Stimulated activated naive CD8-positive, alpha-beta T cell treated with anti-CD3 and anti-CD28 coated beads, Interleukin-15, amount 100 ng/mL, for 72 hours (primary cell): Measurements from ENCODE around the gene NDC80.

Source experiments
- ATAC-seq: fragments of 150-1000 bp; cut with Tn5 transposase; 2 replicates; pipeline ENCODE4 v1.10.0; 2021; ENCODE audit warnings: mild to moderate bottlenecking, moderate library complexity
- DNase-seq, 2 donors: peaks; one replicate each; pipeline ENCODE4 v3.0.0; 2021 to 2022
- H3K27ac Mint-ChIP-seq, 2 donors: one replicate each; pipeline ENCODE4 v1.8.0; 2022; ENCODE audit warnings: mild to moderate bottlenecking in 2 of 2, mixed read lengths in 2 of 2, moderate library complexity in 2 of 2
- H3K27me3 Mint-ChIP-seq: one replicate; pipeline ENCODE4 v1.8.0; 2022; ENCODE audit warnings: mixed read lengths
- H3K4me1 Mint-ChIP-seq: one replicate; pipeline ENCODE4 v1.8.0; 2022; ENCODE audit warnings: mild to moderate bottlenecking, mixed read lengths
- H3K4me3 Mint-ChIP-seq, 2 donors: one replicate each; pipeline ENCODE4 v1.8.0; 2022; ENCODE audit warnings: mild to moderate bottlenecking in 2 of 2, mixed read lengths in 2 of 2, moderate library complexity in 1 of 2
- H3K9me3 Mint-ChIP-seq, 2 donors: one replicate each; pipeline ENCODE4 v1.8.0; 2022; ENCODE audit warnings: mixed read lengths in 2 of 2

The NDC80 gene

DNA sequence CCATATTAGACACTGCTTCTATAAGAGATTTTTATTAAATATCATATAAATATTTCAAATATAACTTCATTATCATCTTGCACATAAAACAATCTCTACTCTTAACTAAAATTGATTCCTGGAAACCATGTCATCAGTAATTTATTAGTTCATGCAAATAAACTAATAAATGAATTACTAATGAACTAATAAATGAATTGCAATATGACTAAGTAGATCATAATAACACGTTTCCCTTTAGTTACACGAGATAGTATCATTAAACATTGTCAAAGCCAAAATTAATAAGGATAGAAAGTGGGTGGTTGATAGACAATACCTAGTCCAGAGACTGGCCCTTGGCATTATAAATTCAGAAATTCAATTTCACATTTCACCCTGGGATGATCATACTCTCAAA is 26.2 kb upstream of the NDC80 start:
- DNase-seq (no peak), ATAC-seq (no peak)
- H3K4me1 Mint-ChIP-seq: peaks cover 5% of the 10 kb centered on the region
- H3K27ac Mint-ChIP-seq: no peak overlapping the region
- H3K4me3 Mint-ChIP-seq: no peak overlapping the region
- no peaks in the 10 kb centered on the region for H3K27me3 Mint-ChIP-seq
- H3K9me3 Mint-ChIP-seq: no peaks in the 10 kb centered on the region

DNA sequence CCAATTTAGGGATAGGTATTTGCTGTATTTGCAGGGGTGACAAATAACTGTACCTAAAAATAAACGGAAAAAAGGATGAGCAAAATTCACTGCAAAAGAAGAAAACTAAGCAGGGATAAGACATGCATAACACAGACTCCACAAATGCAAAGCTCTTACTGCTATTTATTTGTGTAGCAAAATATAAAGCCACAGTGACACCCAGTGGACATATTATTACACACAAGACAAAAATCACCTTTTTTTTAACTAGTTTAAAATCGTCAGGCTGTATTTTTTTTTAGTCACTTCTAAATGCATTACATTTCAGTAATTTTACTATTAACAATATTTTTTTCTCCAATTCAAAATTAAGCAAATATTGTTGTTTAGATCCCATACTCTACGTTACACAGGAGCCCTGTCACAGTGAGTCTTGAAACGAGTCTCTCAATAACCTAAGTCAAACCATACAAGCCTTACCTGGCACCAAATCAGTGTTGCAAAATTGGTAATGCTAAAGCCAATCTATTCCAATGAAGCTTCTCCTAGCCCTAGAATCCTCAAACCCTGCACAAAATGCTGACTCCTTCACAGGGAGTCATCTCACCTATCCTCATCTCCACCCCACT is 23.8 kb upstream of the NDC80 start:
- Mint-ChIP-seq H3K9me3 (no peaks in the 10 kb centered on the region), H3K4me1 (peaks cover 5% of the 10 kb centered on the region), H3K27ac (no peak overlapping the region), H3K27me3 (no peaks in the 10 kb centered on the region), H3K4me3 (no peak overlapping the region)
- DNase-seq (no peak), ATAC-seq (no peak)

- Mint-ChIP-seq H3K4me1 (peaks cover 5% of the 10 kb centered on the region), H3K27me3 (no peaks in the 10 kb centered on the region), H3K4me3 (no peak overlapping the region), H3K27ac (no peak overlapping the region), H3K9me3 (no peaks in the 10 kb centered on the region)
- ATAC-seq (no peak), DNase-seq (no peak)
Measured at GRCh38 chr18:2549462-2549861, 21.9 kb upstream of the NDC80 start.

DNA sequence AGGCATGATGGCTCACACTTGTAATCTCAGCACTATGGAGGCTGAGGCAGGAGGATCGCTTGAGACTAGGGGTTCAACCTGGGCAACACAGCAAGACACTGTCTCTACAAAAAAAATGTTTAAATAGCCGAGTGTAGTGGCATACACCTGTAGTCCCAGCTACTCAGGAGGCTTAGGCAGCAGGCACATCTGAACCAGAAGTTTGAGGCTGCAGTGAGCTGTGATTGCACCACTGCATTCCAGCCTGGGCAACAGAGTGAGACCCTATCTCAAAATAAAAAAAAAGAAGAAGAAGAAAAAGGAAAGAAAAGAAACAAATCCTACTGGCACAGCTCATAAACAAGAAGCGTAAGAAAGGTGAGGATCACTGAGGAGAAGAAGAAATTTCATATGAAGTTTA is 19.9 kb upstream of the NDC80 start:
- ATAC-seq: no peak

DNA sequence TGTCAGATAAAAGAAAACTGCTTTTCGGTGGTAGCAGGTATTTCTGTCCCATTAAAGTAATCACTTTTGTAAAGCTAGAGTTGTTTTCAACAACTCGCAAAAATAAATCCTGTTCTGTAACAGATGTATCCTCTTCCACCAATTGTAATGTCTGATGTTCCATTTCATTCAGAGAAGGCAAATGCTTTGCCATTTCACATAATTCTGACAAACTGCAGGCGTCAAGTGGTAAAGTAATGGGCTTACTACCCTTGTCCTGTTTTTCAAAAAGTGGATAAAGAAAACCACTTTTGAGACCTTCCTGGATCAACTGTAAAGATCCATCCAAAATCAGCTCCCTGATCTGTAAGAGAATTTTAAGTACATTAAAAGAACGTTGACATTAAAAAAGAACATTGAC is 16.7 kb upstream of the NDC80 start:
- H3K9me3 Mint-ChIP-seq: no peaks in the 10 kb centered on the region
- H3K4me3 Mint-ChIP-seq: no peak overlapping the region
- no peak for ATAC-seq
- H3K27ac Mint-ChIP-seq: no peak overlapping the region
- DNase-seq: no peak
- H3K27me3 Mint-ChIP-seq: no peaks in the 10 kb centered on the region
- peaks cover 9% of the 10 kb centered on the region for H3K4me1 Mint-ChIP-seq

More for the DNA sequence above, 19.9 kb upstream of the NDC80 start:
- no peak overlapping the region for H3K4me3 Mint-ChIP-seq
- peaks cover 5% of the 10 kb centered on the region for H3K4me1 Mint-ChIP-seq
- no peaks in the 10 kb centered on the region for H3K9me3 Mint-ChIP-seq
- H3K27ac Mint-ChIP-seq: peak overlapping the region in 1 of 2 donors; percentile 64
- no peaks in the 10 kb centered on the region for H3K27me3 Mint-ChIP-seq
- DNase-seq: no peak

GRCh38 chr18:2555895-2556294 is 15.5 kb upstream of the NDC80 start:
- peak overlapping the region in 1 of 2 donors; percentile 0 for H3K27ac Mint-ChIP-seq
- H3K9me3 Mint-ChIP-seq: no peaks in the 10 kb centered on the region
- no peaks in the 10 kb centered on the region for H3K27me3 Mint-ChIP-seq
- H3K4me3 Mint-ChIP-seq: no peak overlapping the region
- no peak for DNase-seq
- peaks cover 9% of the 10 kb centered on the region for H3K4me1 Mint-ChIP-seq
- no peak for ATAC-seq

GRCh38 chr18:2557536-2557935 is 13.8 kb upstream of the NDC80 start:
- no peak overlapping the region for H3K4me3 Mint-ChIP-seq
- no peak for DNase-seq

DNA sequence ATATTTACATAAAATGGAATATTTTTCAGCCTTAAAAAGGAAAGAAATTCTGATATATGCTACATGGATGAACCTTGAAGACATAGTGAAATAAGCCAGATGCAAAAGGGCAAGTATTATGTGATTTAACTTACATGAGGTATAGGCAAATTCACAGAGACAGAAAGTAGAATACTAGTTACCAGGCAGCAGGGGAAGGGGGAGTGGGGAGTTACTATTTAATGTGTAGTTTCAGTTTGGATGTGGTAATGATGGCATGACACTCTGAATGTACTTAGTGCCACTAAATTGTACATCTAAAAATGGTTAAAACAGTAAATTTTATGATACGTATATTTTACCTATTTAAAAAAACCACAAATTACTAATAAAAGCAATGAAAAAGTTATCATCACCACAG is 12.1 kb upstream of the NDC80 start:
- Mint-ChIP-seq H3K4me3 (no peak overlapping the region), H3K27me3 (no peaks in the 10 kb centered on the region), H3K9me3 (no peaks in the 10 kb centered on the region), H3K4me1 (peaks cover 9% of the 10 kb centered on the region), H3K27ac (no peak overlapping the region)
- ATAC-seq (no peak), DNase-seq (no peak)

More at GRCh38 chr18:2557536-2557935, 13.8 kb upstream of the NDC80 start:
- H3K9me3 Mint-ChIP-seq: no peaks in the 10 kb centered on the region
- H3K4me1 Mint-ChIP-seq: peaks cover 9% of the 10 kb centered on the region
- no peak for ATAC-seq
- no peaks in the 10 kb centered on the region for H3K27me3 Mint-ChIP-seq
- no peak overlapping the region for H3K27ac Mint-ChIP-seq

GRCh38 chr18:2564373-2564772 is 7.0 kb upstream of the NDC80 start:
- Mint-ChIP-seq H3K4me3 (no peak overlapping the region), H3K4me1 (peaks cover 38% of the 10 kb centered on the region), H3K27ac (no peak overlapping the region), H3K9me3 (no peaks in the 10 kb centered on the region), H3K27me3 (no peaks in the 10 kb centered on the region)
- DNase-seq (no peak), ATAC-seq (peak; percentile 42)

- Mint-ChIP-seq H3K27ac (no peak overlapping the region), H3K4me1 (peaks cover 51% of the 10 kb centered on the region), H3K9me3 (no peaks in the 10 kb centered on the region), H3K27me3 (no peaks in the 10 kb centered on the region), H3K4me3 (peak overlapping the region in 1 of 2 donors; percentile 7)
- DNase-seq (no peak), ATAC-seq (no peak)
Measured at GRCh38 chr18:2568129-2568528, 3.2 kb upstream of the NDC80 start.

DNA sequence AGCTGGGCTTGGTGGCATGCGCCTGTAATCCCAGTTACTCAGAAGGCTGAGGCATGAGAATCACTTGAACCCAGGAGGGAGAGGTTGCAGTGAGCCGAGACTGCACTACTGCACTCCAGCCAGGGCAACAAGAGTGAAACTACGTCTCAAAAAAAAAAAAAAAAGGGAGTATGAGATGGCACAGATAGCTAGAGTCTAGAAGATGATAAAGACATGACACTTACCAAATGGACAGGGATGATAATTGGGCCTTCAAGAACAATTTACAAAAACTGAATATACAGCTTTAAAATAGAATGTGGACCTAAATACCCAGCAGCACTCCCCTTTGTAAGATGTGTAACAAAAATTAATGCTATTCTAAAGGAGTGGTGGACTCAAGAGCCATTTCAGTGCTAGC is 2.8 kb upstream of the NDC80 start:
- Mint-ChIP-seq H3K4me3 (peak overlapping the region in 1 of 2 donors; percentile 97), H3K27me3 (no peaks in the 10 kb centered on the region), H3K27ac (no peak overlapping the region), H3K4me1 (peaks cover 54% of the 10 kb centered on the region), H3K9me3 (no peaks in the 10 kb centered on the region)
- DNase-seq (no peak), ATAC-seq (no peak)

DNA sequence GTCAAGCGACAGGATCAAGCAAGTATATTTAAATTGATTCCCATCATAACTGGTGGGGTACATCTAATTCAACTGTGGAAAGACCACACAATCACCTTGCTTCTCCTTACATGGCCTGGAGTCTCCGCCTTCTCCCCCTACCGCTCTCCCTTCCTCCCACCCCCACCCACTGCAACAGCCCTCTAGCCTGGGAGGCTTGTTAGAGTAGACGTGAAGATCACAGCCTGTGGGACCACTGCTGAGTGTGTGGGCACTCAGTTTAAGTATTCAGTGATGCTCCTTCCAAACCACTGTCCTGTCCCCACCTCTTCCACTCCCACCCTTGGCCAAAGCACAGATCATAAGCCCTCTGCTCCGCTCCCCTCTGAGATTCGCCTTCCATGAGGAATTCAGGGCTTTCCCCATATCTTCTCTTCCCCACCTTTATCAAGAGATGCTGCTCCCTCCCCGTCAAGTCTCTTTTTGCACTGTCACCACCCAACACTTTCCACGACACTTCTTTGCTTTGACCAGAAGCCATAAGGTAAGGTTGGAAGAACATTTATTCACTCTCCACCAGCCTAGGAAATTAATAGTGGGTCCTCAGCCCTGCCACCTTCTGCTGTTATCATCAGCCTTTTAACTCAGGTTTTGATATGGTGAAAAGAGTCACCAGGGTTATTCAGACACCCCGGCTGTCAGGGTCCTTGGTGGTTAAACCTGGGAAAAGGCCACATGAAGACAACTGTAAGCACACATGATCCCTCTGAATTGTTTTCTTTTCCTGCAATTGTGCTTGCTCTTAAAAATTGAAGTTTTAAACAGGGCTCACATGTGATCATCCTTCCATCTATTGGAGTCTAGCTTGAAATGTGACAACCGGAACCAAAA is 1.8 kb upstream of the NDC80 start:
- H3K4me1 Mint-ChIP-seq: peaks cover 58% of the 10 kb centered on the region
- H3K27me3 Mint-ChIP-seq: no peaks in the 10 kb centered on the region

GRCh38 chr18:2570772-2571199 is 571 bp upstream of the NDC80 start:
- H3K9me3 Mint-ChIP-seq: no peaks in the 10 kb centered on the region
- peak; percentile 72 for ATAC-seq
- H3K4me1 Mint-ChIP-seq: peaks cover 48% of the 10 kb centered on the region
- H3K27me3 Mint-ChIP-seq: no peaks in the 10 kb centered on the region
- peak in 1 of 2 donors; percentile 69 for DNase-seq
- peak overlapping the region; percentile 99 for H3K27ac Mint-ChIP-seq
- peak overlapping the region; percentile 94 to 97 for H3K4me3 Mint-ChIP-seq

More for the DNA sequence above, 1.8 kb upstream of the NDC80 start:
- Mint-ChIP-seq H3K27ac (no peak overlapping the region), H3K4me3 (peak overlapping the region; percentile 29 to 97), H3K9me3 (no peaks in the 10 kb centered on the region)
- ATAC-seq: no peak
- DNase-seq: no peak

GRCh38 chr18:2572171-2572569 is 813 bp downstream of the NDC80 start:
- H3K4me1 Mint-ChIP-seq: peaks cover 43% of the 10 kb centered on the region
- no peaks in the 10 kb centered on the region for H3K27me3 Mint-ChIP-seq
- no peaks in the 10 kb centered on the region for H3K9me3 Mint-ChIP-seq
- H3K27ac Mint-ChIP-seq: peak overlapping the region; percentile 99
- H3K4me3 Mint-ChIP-seq: peak overlapping the region; percentile 94 to 97
- ATAC-seq (peak; percentile 43), DNase-seq (no peak)

DNA sequence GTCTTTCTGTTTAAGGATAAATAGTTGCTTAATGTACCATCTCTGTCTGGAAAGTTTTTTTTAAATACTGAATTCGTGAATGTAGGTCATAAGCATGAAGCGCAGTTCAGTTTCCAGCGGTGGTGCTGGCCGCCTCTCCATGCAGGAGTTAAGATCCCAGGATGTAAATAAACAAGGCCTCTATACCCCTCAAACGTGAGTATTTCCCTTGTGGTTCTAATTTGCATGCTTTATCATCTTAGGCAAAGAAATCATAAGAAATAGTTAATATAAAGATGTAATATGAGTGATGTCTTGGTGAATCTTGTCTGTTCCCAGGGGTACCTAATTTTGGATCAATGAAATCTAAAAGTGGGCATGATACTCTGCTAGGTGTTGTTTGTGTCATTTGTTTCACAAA is 1.5 kb downstream of the NDC80 start:
- H3K4me3 Mint-ChIP-seq: peak overlapping the region; percentile 94 to 97
- no peaks in the 10 kb centered on the region for H3K27me3 Mint-ChIP-seq
- ATAC-seq (no peak), DNase-seq (no peak)
- peaks cover 43% of the 10 kb centered on the region for H3K4me1 Mint-ChIP-seq
- peak overlapping the region in 1 of 2 donors; percentile 66 for H3K27ac Mint-ChIP-seq
- H3K9me3 Mint-ChIP-seq: no peaks in the 10 kb centered on the region

DNA sequence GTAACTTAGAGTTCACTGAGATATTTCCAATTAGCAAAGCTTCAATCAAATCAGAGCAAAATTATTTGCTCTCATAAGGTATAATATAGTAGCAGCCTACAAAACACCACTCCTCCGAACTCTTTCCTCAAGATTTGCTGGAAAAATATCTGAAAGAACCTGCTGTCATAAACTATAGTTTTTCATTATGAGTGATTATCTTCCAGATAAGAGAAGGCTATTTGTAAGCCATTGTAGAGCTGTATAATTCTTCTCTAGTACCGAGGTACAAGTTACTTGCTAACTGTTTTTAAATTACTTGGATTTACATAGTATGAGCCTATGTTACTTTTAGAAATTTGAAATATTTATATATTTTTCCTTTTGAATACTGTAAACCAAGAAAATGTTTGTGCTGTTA is 2.1 kb downstream of the NDC80 start:
- Mint-ChIP-seq H3K9me3 (no peaks in the 10 kb centered on the region), H3K27ac (no peak overlapping the region), H3K4me1 (peaks cover 41% of the 10 kb centered on the region), H3K27me3 (no peaks in the 10 kb centered on the region), H3K4me3 (peak overlapping the region; percentile 94 to 97)
- ATAC-seq (no peak), DNase-seq (no peak)
